Fibroblast of lung (primary cell): ENCODE measurements around the gene RAPGEF4. TPM values are rescaled to one million over a fixed set of nuclear protein-coding genes. Genes with fewer than 3 reads are reported as not detected.

ENCODE experiments used
- DNase-seq, 2 donors: peaks; one replicate each; pipeline versions ENCODE4 v3.0.0 to v3.0.0-alpha.2; 2010; ENCODE audit warnings: low read depth in 2 of 2
- H2AFZ ChIP-seq: 2 replicates; pipeline ENCODE4 v1.5.1; 2012; ENCODE audit warnings: low read length, control low read depth, inconsistent platforms
- H3K27ac ChIP-seq: 2 replicates; pipeline ENCODE4 v1.5.1; 2011; ENCODE audit warnings: low read length, control low read depth; ENCODE audit not compliant: insufficient read depth
- H3K27me3 ChIP-seq: 2 replicates; pipeline ENCODE4 v1.5.1; 2011; ENCODE audit warnings: mild to moderate bottlenecking, low read length; ENCODE audit not compliant: control insufficient read depth, insufficient read depth
- H3K36me3 ChIP-seq: 2 replicates; pipeline ENCODE4 v1.5.1; 2011; ENCODE audit warnings: low read length; ENCODE audit not compliant: control insufficient read depth, insufficient read depth
- H3K4me1 ChIP-seq: 2 replicates; pipeline ENCODE4 v1.5.1; 2011; ENCODE audit warnings: low read length; ENCODE audit not compliant: control insufficient read depth, insufficient read depth; ENCODE audit errors: extremely low read depth
- H3K4me2 ChIP-seq: 2 replicates; pipeline ENCODE4 v1.5.1; 2011; ENCODE audit warnings: low read length, control low read depth; ENCODE audit not compliant: insufficient read depth; ENCODE audit errors: extremely low read depth
- H3K4me3 ChIP-seq, 4 experiments: fragments of 200-600 bp in 1 of 4; sonication (generic) in 1 of 4; replicated peaks in 1 of 4; 2 replicates each; pipeline ENCODE4 v1.5.1; 2011 to 2016; ENCODE audit warnings: low read length in 4 of 4, low read depth in 3 of 4, mild to moderate bottlenecking in 3 of 4, control low read depth in 2 of 4, inconsistent platforms in 1 of 4, mixed read lengths in 1 of 4; ENCODE audit not compliant: insufficient read depth in 1 of 4; ENCODE audit errors: control extremely low read depth in 1 of 4
- H3K79me2 ChIP-seq: 2 replicates; pipeline ENCODE4 v1.5.1; 2012; ENCODE audit warnings: mild to moderate bottlenecking, low read length, inconsistent platforms; ENCODE audit not compliant: control insufficient read depth, insufficient read depth
- H3K9ac ChIP-seq: 2 replicates; pipeline ENCODE4 v1.5.1; 2011; ENCODE audit warnings: mild to moderate bottlenecking, low read length, control low read depth; ENCODE audit not compliant: insufficient read depth
- H3K9me3 ChIP-seq: 2 replicates; pipeline ENCODE4 v1.5.1; 2012; ENCODE audit warnings: low read depth, low read length; ENCODE audit not compliant: control insufficient read depth, insufficient read depth
- H4K20me1 ChIP-seq: 2 replicates; pipeline ENCODE4 v1.5.1; 2011; ENCODE audit warnings: low read length; ENCODE audit not compliant: control insufficient read depth, insufficient read depth; ENCODE audit errors: extremely low read depth
- CTCF ChIP-seq, 2 donors: IDR thresholded peaks in 1 of 2; conservative IDR thresholded peaks in 1 of 2; 1 replicate in 1 of 2; 2 replicates in 1 of 2; pipeline ENCODE4 v1.5.1; 2011 to 2012; ENCODE audit warnings: low read length in 2 of 2, control low read depth in 1 of 2, inconsistent platforms in 1 of 2, low read depth in 1 of 2, mild to moderate bottlenecking in 1 of 2
- EZH2 ChIP-seq: IDR thresholded peaks from 2 replicates; pipeline ENCODE4 v1.5.1; 2012; ENCODE audit warnings: low read length, control low read depth, mild to moderate bottlenecking; ENCODE audit errors: missing control alignments
- polyA plus RNA-seq, 2 donors: library from polyadenylated mRNA; depleted of rRNA in 1 of 2; stranded (reverse) in 1 of 2; unstranded in 1 of 2; fragments of >200 nt; gene quantifications; 2 replicates each; pipeline ENCODE4 v1.2.1, GENCODE V29; 2011 to 2012; ENCODE audit warnings: missing spikeins in 1 of 2
- total RNA-seq: library from RNA; depleted of rRNA; stranded (reverse); fragments of >200 nt; gene quantifications from 2 replicates; pipeline ENCODE4 v1.2.1, GENCODE V29; 2014

RAPGEF4 gene
- total and polyA plus RNA-seq, 2 donors (not counting 1 experiment from before 2014, with no cell fraction given) = 0.51 to 3.0 TPM

DNA sequence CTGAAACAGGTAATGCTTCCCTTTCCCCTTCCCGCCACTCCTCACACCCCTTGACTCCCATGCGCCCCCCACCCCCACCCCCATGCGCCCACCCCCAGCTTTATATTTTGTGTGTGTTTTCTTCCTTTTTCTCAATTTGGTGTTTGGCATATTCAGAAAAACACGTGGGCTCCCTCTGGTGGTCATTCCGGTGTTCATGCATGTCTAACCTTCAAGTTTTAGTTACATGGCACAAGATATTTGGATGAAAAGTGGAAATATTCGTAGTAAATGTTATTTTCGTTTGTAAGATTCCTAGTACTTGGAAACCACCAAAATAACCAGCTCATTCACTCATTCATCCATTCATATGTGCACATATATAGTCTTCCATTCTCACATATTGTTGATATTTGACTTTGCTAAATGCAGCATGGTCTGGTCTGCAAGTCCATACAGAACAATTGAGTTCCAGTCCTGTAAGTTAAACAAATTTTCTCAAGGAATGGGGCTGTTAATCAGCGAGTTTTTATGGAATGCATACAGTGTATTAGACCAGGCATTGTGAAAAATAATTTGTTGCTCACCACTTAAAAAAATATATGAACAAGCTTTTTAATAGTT is 196.4 kb downstream of the RAPGEF4 start:
- Histone ChIP-seq H3K4me1 (peaks cover 3% of the 10 kb centered on the region), H3K4me2 (peak overlapping the region; percentile 34), H3K4me3 (no peak overlapping the region), H4K20me1 (no peaks in the 10 kb centered on the region), H2AFZ (no peak overlapping the region), H3K79me2 (no peaks in the 10 kb centered on the region), H3K27ac (no peak overlapping the region), H3K9ac (no peak overlapping the region), H3K27me3 (no peaks in the 10 kb centered on the region), H3K9me3 (no peaks in the 10 kb centered on the region), H3K36me3 (no peaks in the 10 kb centered on the region)
- TF ChIP-seq CTCF (conservative IDR thresholded peaks at IDR 0.05 in 1 of 2, IDR thresholded peaks at IDR 0.05 in 1 of 2; ENCODE audit: low read depth in 1 of 2, low read length in 2 of 2) (peak; percentile 64 to 77), EZH2 (no peak)
- peak; percentile 55 to 82 for DNase-seq

DNA sequence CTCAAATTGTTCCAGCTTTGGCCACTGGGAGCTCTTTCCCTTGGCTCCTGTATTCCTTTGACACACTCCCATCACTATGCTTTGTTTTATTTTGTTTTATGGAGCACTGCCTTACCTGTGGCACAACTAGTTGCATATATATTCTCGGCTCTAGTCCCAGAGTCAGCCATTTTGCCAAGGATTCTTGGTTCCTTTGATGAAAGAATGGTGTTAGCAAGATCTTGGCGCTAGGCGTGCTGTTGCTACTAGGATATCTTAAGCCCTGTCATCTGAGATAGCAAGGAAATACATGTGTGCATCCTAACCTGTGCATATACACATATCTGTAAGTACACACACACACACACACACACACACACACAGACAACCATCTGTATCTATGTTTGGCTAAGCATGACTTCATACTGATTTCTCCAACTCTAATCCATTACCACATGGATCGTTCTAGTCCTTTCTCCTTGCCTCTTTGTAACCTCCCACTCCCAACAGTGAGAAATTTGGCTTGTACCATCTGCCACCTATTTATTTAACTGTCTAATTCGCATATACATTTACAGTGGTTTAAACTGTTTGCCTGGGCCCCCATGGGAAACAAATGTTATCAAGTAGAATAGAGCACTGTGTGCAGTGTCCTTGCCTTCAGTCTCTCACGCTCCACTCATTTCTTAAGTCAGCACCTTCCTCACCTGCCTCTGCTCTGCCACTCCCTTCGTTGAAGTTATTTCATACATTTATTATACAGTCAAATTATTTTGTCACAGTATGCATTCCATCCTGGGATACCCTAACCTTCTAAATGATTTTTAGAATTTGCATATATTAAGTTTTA is 202.5 kb downstream of the RAPGEF4 start:
- TF ChIP-seq CTCF (conservative IDR thresholded peaks at IDR 0.05 in 1 of 2, IDR thresholded peaks at IDR 0.05 in 1 of 2; ENCODE audit: low read depth in 1 of 2, low read length in 2 of 2) (no peak), EZH2 (no peak)

DNA sequence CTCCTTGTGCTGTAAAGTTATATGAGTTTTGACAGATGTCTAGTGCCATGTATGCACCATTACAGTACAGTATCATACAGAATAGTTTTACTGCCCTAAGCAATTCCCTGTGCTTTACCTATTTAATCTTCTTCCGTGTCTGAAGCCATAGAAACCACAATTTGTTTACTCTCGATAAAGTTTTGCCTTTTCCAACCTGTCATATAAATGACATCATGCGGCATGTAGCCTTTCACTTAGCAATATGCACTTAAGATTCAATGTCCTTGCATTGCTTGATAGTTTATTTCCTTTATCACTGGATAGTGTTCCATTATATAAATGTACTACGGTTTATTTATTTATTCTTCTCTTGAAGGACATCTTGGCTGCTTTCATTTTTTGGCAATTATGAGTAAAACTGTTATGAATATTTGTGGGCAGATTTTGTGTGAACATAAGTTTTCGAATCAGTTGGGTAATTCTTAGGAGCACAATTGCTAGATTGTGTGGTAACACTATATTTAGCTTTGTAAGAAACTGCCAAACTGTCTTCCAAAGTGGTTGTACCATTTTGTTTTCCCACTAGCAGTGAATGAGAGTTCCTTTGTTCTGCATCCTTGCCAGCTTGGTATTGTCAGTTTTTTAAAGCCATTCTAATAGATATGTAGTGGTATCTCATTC is 203.2 kb downstream of the RAPGEF4 start:
- Histone ChIP-seq H3K4me2 (no peak overlapping the region), H3K36me3 (no peaks in the 10 kb centered on the region), H3K79me2 (no peaks in the 10 kb centered on the region), H3K9me3 (no peaks in the 10 kb centered on the region), H3K27ac (no peak overlapping the region), H3K27me3 (no peaks in the 10 kb centered on the region), H2AFZ (no peak overlapping the region), H4K20me1 (no peaks in the 10 kb centered on the region), H3K4me1 (no peaks in the 10 kb centered on the region), H3K9ac (no peak overlapping the region), H3K4me3 (no peak overlapping the region)
- DNase-seq = peak; percentile 39 to 85
- TF ChIP-seq CTCF (conservative IDR thresholded peaks at IDR 0.05 in 1 of 2, IDR thresholded peaks at IDR 0.05 in 1 of 2; ENCODE audit: low read depth in 1 of 2, low read length in 2 of 2) = no peak
- TF ChIP-seq EZH2 = no peak

More for the DNA sequence above, 202.5 kb downstream of the RAPGEF4 start:
- no peaks in the 10 kb centered on the region for H3K27me3 ChIP-seq
- H3K9me3 ChIP-seq = no peaks in the 10 kb centered on the region
- H4K20me1 ChIP-seq = no peaks in the 10 kb centered on the region
- H3K27ac ChIP-seq = no peak overlapping the region
- no peak overlapping the region for H2AFZ ChIP-seq
- no peaks in the 10 kb centered on the region for H3K36me3 ChIP-seq
- H3K4me3 ChIP-seq = no peak overlapping the region
- no peaks in the 10 kb centered on the region for H3K4me1 ChIP-seq
- no peak overlapping the region for H3K4me2 ChIP-seq
- DNase-seq = no peak
- no peaks in the 10 kb centered on the region for H3K79me2 ChIP-seq
- no peak overlapping the region for H3K9ac ChIP-seq
